Kidney (tissue), 14 donors: Measurements from ENCODE around the gene SMTNL2. TPM values are rescaled to one million over a fixed set of nuclear protein-coding genes. Genes with fewer than 3 reads are reported as not detected.
A peak's percentile ranks its signal among the peaks of the same experiment; 100 is the strongest.

Experiments
- DNase-seq, 5 donors: peaks; one replicate each; pipeline ENCODE4 v3.0.0-alpha.2; 2013 to 2020
- FAIRE-seq: peaks from 2 replicates; lab custom pipeline; 2012; peaks lifted over from hg19 to GRCh38; lab: Jason Lieb, UNC
- H3K27ac ChIP-seq, 2 donors: one replicate each; pipeline ENCODE4 v1.7.0; 2013; ENCODE audit warnings: low read depth in 2 of 2, low read length in 2 of 2, inconsistent platforms in 1 of 2
- H3K27me3 ChIP-seq: one replicate; pipeline ENCODE4 v1.7.1; 2013; ENCODE audit warnings: low read length, inconsistent platforms; ENCODE audit not compliant: control insufficient read depth, insufficient read depth
- H3K36me3 ChIP-seq, 3 donors: one replicate each; pipeline versions ENCODE4 v1.7.0 to v1.7.1; 2013; ENCODE audit warnings: low read length in 3 of 3, control low read depth in 1 of 3, inconsistent platforms in 1 of 3; ENCODE audit not compliant: insufficient read depth in 3 of 3, control insufficient read depth in 2 of 3
- H3K4me1 ChIP-seq, 3 donors: one replicate each; pipeline versions ENCODE4 v1.7.0 to v1.7.1; 2013; ENCODE audit warnings: low read length in 3 of 3, inconsistent platforms in 1 of 3, low read depth in 1 of 3; ENCODE audit not compliant: control insufficient read depth in 2 of 3, insufficient read depth in 2 of 3
- H3K4me3 ChIP-seq, 3 donors: one replicate each; pipeline versions ENCODE4 v1.7.0 to v1.8.1; 2013; ENCODE audit warnings: low read length in 3 of 3, control low read depth in 1 of 3, inconsistent platforms in 1 of 3
- H3K9ac ChIP-seq, 3 donors: one replicate each; pipeline versions ENCODE4 v1.7.0 to v1.7.1; 2013; ENCODE audit warnings: low read length in 3 of 3, control low read depth in 1 of 3, inconsistent platforms in 1 of 3
- H3K9me3 ChIP-seq, 3 donors: one replicate each; pipeline versions ENCODE4 v1.7.0 to v1.7.1; 2013; ENCODE audit warnings: low read length in 3 of 3, control low read depth in 1 of 3, inconsistent platforms in 1 of 3; ENCODE audit not compliant: control insufficient read depth in 2 of 3, insufficient read depth in 1 of 3
- intact Hi-C: fragments of 100-400 bp; cut with DNase I; formaldehyde crosslinking; loops from one replicate; pipeline ENCODE4 v1.11.1; 2022
- polyA plus RNA-seq: library from polyadenylated mRNA; stranded (reverse); fragments of 350-450 nt; fragmentation: Illumina TruSeq; extraction: RNeasy Lipid Tissue Mini Kit (QIAGEN cat#74804); gene quantifications from one replicate; pipeline ENCODE4 v1.2.3, GENCODE V29; 2014; ENCODE audit warnings: low read depth, low replicate concordance; ENCODE audit not compliant: insufficient read depth
- total RNA-seq: library from RNA; stranded (reverse); fragmentation: NEBNext Ultra II Directional; extraction: Animal tissue kit (Norgen Biotek cat#: 25700); gene quantifications from one replicate; pipeline ENCODE4 v1.2.1, GENCODE V29; 2021
- TF ChIP-seq, protein P1 (sequence below): IDR thresholded peaks from 3 replicates; pipeline ENCODE4 v1.5.1; 2012; ENCODE audit warnings: mild to moderate bottlenecking, moderate library complexity, borderline replicate concordance; ENCODE audit not compliant: insufficient read depth; ENCODE audit errors: extremely low read depth
- donor health status: control.
- donor health status: control.
- donor health status: control.
- donor health status: control.
- donor health status: control.
- donor health status: DM: yes; HTN: yes; CAD: no.
- donor health status: Normal renal cell carcinoma (clear cell type).

The SMTNL2 gene
- total and polyA plus RNA-seq, 2 donors from 2014 or later: 25.6 to 58.1 TPM

DNA sequence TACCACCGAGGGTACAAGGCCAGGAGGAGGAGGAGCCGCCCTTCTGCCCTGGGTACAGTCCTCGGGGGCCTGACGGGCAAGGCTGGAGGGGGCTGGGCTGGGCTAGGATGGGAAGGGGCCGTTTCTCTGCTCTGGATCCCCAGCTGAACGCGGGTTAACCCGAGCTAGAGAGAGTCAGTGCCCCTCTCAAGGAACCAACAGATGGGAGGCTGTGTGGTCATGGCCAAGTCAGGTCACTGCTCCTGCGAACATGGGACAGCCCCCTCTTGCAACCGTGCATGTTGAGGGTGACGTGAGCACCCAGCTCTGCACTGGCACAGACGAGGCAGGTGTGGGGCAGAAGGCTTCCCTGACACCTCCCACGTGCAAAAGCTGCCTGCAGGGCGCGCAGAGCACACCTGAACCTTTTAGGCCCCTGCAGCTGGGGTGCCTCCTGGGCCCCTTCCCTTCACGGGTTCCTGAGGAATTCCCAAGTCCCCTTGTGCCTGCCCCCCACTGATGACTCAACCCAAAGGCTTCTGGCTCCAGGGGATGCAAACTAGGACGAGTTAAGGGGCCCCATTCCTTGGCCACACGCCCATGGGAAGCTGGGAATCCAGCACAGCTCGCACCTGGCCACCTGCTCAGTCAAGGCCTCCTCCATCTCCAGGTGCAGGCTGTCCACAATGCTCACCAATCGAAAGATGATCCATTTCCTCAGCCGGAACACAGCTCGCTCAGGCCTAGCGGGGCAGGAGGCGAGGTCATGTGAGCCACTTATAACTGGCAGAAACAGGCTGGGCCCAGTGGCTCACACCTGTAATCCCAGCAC, 35.4 kb upstream of the SMTNL2 start:
- no peaks in the 10 kb centered on the region for H3K4me1 ChIP-seq
- no peak overlapping the region for H3K9ac ChIP-seq
- TF ChIP-seq, protein P1, sequence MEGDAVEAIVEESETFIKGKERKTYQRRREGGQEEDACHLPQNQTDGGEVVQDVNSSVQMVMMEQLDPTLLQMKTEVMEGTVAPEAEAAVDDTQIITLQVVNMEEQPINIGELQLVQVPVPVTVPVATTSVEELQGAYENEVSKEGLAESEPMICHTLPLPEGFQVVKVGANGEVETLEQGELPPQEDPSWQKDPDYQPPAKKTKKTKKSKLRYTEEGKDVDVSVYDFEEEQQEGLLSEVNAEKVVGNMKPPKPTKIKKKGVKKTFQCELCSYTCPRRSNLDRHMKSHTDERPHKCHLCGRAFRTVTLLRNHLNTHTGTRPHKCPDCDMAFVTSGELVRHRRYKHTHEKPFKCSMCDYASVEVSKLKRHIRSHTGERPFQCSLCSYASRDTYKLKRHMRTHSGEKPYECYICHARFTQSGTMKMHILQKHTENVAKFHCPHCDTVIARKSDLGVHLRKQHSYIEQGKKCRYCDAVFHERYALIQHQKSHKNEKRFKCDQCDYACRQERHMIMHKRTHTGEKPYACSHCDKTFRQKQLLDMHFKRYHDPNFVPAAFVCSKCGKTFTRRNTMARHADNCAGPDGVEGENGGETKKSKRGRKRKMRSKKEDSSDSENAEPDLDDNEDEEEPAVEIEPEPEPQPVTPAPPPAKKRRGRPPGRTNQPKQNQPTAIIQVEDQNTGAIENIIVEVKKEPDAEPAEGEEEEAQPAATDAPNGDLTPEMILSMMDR: no peak
- H3K27me3 ChIP-seq: no peaks in the 10 kb centered on the region
- no peak for FAIRE-seq
- H3K9me3 ChIP-seq: no peaks in the 10 kb centered on the region
- H3K4me3 ChIP-seq: no peak overlapping the region
- intact Hi-C loops: no loop called here
- peak in 1 of 5 donors; percentile 59 for DNase-seq
- H3K27ac ChIP-seq: no peak overlapping the region
- peaks cover 0 to 27% (median 13%) of the 10 kb centered on the region in 3 donors for H3K36me3 ChIP-seq

DNA sequence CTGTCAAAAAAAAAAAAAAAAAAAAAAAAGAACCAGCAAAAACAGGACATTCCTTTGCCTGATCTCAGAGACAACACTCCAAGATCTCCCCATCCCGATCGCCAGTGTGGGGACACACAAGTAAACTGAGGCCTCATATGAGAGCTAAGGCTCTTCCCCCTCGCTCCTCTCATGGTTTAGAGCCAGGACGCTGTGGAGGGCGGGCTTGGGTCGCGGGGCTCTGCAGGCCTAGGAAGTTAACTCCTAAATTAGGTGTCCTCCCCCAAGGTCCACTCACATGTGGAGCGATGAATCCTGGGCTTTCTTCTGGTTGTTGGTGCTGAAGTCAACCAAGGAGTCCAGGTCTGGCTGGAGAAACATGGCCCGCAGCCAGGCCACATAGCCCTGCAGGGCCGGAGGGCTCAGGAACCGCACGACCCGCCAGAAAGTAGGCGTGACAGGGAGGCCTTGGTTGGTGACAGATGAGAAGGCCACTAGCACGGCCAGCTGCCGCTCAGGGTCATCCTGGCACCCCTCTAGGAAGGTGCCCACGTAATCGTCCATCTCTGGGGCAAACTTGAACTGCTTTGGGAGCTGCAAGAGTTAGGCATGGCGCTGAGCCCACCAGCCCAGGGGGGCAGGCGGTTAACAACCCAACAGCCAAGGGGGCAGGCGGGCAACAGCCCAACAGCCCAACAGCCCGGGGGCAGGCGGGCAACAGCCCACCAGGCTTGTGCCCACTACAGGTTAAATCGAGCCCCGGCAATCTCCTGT, 34.4 kb upstream of the SMTNL2 start:
- Histone ChIP-seq H3K4me3 (no peak overlapping the region), H3K9ac (no peak overlapping the region), H3K36me3 (peaks cover 0 to 27% (median 13%) of the 10 kb centered on the region in 3 donors), H3K9me3 (no peaks in the 10 kb centered on the region), H3K4me1 (peaks cover 0 to 9% (median 0%) of the 10 kb centered on the region in 3 donors), H3K27ac (no peak overlapping the region), H3K27me3 (no peaks in the 10 kb centered on the region)
- intact Hi-C loops: no loop called here
- DNase-seq (peak in 1 of 5 donors; percentile 70), FAIRE-seq (no peak)
- TF ChIP-seq, protein P1: no peak

DNA sequence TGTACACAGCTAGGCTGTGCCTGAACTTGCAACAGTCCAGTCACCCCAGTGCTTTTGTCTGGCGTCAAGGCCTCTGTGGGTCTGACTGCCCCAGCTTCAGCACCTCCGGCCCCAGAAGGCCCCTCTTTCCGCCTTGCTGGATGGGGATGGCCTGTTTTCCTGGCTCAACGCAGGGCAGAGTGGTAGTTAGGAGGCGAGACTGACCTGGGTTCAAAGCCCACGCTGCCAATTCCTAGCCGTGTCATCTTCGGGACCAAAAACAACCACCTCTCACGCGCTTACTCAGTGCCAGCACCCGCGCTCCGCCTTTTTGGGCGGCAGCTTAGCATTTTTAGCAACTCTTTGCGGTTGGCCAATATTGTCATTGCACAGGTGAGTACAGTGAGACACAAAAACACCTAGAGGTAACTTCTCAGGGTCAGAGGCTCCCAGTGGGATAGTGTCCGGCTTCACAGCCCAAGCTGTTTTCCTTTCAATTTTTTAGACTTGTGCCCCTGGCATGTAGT, 33.7 kb upstream of the SMTNL2 start:
- TF ChIP-seq, protein P1: no peak
- Histone ChIP-seq H3K27me3 (no peaks in the 10 kb centered on the region), H3K36me3 (peaks cover 0 to 27% (median 13%) of the 10 kb centered on the region in 3 donors), H3K4me1 (peaks cover 0 to 9% (median 2%) of the 10 kb centered on the region in 3 donors), H3K27ac (no peak overlapping the region), H3K9ac (no peak overlapping the region), H3K9me3 (no peaks in the 10 kb centered on the region), H3K4me3 (no peak overlapping the region)
- FAIRE-seq: no peak
- intact Hi-C loops: no loop called here
- no peak for DNase-seq
